Pulmonary artery endothelial cell (primary cell): ENCODE measurements around the gene CADM3. TPM values are rescaled to one million over a fixed set of nuclear protein-coding genes. Genes with fewer than 3 reads are reported as not detected.

Experiments used
- DNase-seq: peaks from one replicate; pipeline ENCODE4 v3.0.0-alpha.2; 2011; ENCODE audit warnings: low read depth, low spot score
- total RNA-seq: library from RNA; depleted of rRNA; stranded (reverse); fragments of >200 nt; gene quantifications from 2 replicates; pipeline ENCODE4 v1.2.3, GENCODE V29; 2014

Gene CADM3
- total RNA-seq, 1 donor from 2014 or later: 29.6 TPM

DNA sequence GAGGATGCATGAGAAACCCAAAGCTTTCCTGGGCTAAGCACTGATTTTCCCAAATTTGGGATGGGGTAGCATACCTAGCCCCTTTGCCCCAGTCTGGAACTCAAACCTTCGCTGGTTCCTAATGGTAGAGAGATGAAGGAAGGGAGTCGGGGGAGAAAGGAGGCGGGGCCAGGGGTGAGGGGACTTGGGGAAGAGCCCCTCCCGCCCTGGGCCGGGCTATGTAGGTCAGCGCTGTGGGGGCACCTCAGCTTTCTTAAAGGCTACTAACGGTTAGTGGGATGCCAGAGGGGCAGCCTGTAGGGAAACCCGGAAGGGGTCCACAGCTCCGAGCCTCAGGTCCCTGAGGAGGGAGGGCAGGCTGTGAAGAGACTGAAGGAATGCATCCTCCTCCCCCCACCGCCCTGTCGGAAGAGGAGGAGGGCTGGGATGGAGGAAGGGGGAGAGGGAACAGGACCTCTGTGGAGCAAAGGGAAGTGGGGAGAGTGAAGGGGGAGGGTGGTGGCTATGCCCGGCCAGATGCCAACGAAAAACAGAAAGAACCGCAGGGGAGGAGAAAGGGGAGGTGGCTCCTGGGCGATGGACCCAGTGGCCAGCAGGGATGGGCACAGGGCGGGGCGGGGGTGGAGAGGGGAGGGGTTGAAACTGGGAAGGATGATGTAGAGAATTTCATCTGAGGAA, 1.3 kb downstream of the CADM3 start:
- DNase-seq: no peak

DNA sequence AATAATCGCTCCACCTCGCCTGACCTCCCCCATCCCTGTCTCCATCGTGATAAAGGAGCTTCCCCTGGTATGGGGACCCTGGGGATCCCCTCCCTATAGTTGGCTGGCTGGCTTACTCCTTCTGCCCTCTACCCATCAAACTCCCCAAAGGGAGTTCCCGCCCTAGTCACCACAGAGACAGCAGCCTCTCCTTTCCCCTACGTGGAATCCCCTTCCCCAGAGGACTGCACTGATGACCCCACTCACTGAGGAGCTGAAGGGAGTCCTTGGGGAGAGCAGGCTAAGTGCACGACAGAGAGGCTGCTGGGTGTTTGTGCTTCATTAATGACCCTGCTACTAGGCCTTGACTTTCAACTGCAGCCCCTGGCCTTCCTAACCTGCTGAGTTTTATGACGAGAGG, 1.9 kb downstream of the CADM3 start:
- DNase-seq: no peak

DNA sequence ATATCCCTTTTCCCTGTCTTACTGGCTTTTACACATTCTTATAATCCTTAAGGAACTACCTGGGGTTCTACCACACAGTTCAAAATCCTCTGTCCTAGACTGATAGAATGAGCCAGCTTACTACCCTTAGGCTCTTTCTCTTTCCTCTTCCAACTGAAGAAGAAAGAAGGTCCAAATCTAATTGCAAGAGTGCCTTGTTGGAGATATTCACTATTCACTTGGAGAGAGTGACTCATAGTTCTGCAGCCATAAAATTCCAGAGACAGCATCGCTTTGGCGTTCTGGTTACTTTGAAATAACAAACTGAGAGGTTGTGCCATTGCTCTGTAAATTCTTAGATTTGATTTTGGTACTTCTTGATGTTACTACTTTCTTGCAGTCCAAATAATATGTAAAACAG, 4.2 kb downstream of the CADM3 start:
- DNase-seq: no peak

- DNase-seq: peak; percentile 53
These were observed 6.0 kb downstream of the CADM3 start for GRCh38 chr1:159177272-159177907.

- DNase-seq: no peak
These were observed 8.5 kb downstream of the CADM3 start for GRCh38 chr1:159179906-159180305.

DNA sequence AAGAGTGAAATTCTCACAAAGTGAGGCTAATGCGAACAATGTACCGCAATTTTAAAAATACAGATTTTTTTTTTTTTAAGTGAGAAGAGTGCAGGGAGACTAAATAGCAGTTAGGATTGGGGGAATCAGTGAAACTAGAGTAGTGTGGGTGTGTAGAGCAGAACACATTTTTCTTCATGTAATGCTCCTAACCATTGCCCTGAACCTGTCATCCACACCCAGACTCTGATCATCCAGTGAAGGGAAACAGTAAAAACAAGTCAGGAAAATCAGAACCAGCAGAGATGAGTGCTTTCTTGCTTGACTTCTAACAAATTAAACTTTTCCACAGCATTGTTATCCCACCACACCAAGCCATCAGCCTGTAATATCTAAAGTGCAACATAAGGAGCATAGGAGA, 9.1 kb downstream of the CADM3 start:
- no peak for DNase-seq

DNA sequence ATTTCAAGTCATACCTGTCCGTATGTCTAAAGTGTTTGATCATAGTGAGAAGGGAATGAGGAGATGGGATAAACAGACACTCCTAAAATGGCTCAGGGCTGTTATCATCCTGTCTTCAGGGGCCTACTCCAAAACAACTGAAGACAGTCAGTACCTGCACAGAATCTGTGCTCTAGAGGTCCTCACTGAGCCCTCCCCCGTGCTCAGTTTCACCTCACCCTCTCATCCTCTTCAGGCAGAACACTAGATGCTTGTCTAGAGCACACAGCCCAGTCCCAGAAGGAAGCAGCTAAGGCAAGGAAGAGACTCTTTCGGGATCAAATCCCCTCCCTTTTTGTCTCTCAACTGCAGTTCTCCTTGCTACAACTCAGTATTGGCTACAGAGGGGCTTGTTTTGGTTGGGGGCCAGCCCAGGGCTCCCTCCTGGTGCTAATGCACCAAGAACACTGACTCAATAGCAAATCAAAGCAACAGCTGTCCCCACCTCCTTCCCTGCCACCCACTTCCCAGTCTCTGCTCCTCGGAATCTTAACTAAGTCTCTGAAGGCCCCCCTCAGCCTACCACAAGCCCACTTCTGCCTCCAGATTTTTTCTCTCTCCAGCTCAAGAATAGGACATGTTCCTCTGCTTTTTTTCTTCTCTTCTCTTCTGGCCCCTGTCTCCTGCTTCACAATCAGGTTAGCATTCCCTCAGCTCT, 10.1 kb downstream of the CADM3 start:
- DNase-seq: no peak

DNA sequence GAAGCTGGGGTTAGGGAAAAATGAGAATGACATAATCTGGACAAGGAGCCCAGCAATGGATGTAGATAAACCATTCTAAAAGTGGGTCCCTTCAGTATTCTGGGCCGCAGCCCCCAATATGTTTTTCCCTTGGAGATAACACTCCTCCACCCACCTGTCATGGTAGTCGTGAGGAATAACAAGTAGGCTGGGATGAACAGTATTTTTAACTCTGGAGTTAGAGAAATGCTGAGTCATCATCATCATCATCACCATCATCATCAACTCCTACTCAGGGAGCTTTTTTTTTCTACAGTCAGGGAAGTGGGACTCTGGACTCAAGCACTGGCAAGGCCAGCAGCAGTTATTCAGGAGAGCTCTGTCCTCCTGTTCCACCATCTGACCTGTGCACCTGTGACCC, 12.8 kb downstream of the CADM3 start:
- DNase-seq: no peak

GRCh38 chr1:159185121-159185520, 13.7 kb downstream of the CADM3 start:
- DNase-seq: no peak

DNA sequence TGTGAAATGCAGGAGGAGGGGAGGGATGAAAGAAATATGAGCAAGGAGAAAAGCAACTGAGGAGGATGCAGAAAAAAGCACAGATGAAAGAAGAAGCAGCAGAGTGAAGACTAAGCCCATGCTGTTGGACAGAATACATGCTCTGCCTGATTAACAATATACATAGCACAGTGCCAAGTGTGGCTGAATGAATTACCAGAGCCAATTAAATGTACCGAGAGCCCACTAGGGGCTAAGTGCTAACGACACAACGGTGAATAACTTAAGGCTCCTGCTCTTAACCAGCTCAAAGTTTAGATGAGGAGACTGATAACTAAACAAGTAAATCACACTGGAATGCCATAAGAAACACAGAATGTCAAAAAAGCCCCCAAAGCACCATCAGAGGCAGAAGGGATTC, 15.6 kb downstream of the CADM3 start:
- DNase-seq: no peak

DNA sequence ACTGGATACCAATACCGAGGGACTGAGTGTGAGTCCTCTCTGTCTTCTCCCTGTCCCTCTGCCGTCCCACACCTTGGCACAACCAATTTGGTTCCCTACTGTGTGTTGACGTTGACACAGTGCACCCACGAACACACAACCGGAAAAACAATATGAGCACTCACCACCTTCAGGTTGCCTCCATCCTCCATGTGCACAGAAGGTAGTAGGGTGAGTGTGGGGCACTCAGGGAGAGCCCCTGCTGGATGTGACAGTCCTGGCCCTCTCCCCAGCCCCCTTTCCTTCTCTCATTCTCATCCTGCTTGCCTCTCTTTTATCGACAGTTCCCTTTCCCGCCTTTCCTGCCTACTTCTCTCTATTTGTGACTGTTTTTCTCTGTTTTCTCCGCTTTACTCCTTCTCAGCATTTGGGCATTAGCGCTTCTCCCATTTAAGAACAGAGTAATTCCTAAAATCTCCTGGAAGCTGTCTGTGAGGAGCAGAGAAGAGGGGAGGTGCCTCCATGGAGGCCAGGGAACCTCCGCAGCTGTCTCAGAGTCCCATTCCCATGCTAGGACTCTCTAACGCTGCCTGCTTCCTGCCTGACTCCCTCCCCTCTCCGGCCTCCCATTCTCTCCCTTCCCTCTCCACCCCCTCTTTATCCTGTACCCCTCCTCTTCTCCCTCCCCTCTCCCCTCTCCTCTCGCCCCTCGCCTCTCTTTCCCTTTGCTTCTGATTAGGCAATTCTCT, 16.4 kb downstream of the CADM3 start:
- DNase-seq: no peak

GRCh38 chr1:159188375-159188788, 17.0 kb downstream of the CADM3 start:
- no peak for DNase-seq

DNA sequence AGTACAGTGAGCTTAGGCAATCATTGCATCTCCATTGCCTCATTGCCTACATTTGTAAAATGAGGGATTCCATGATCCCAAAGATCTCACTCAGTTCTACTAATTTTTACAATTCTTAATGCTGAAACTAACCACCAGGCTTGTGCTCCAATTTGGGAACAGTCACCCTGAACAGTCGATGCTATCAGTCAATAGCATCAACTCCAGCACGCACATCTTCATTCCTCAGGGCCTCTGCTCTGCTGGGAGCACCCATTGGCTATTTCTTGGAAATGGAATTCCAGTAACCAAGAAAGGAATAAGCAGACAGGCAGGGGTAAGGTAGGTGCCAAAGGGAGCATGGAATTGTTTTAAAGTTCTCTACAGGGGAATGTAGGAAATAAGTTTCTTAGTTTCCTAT, 19.0 kb downstream of the CADM3 start:
- DNase-seq: no peak

DNA sequence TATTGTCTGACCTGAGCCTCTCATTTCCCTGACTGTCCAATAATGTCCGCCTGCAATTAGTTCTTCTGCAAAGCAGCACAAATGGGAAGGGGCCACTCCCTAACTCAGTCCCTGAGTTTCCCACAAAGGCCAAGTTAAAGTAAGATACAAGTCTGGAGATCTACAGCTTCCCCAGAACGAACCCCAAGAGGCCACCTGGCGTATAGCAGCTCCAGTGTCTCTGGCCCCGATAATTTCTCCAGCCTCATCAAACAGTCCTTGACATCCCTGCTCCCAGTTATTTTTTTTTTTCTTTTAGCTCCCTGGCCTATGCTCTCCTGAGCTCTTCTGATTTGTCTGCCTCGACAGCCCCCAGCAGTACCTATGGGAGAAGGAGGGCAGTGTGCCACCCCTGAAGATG, 25.1 kb downstream of the CADM3 start:
- no peak for DNase-seq

DNA sequence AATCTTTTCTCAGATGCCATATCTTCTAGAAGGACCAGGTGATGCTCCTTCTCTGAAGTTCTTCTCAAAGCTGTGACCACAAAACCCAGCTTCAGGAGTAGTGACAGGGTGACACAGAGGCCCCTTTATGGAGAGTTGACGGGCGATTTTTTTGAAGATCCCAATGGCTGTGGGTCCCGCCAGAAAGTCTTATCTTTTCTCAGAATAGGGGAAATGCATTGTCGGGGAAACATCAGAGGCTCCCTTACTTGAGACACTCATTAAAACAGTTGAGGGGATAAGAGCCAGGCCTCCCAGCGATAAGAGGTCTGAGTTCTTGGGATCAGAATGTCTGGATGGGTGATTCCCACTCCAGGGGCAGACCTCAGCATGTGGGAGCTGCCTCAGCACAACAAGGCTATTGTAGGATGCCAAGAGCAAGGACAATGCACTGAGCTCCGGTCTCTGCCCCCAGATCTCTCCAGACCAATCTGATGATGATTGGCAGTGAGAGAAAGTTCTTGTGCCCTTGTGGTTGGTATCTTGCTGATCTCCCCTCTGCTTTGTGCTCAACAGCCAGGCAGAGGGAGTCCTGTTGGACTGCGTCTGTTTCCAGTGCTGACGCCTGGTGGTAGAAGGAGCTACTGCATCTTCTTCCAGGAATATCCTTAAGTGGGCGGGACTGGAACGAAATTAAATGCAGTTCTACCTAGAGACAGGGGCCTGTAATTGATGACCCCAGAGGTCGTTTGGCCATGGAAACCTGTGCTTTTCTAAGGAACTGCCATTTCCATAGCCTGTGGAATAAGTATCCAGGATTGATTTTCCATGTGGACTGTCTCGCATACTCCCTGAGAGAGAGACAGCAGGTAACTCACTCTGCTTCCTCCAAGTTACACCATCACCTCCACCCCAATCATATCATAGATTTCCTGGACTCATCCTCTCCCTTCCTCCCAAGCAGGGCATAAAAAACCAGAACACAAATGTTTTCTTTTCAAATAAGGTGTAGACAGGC, 26.4 kb downstream of the CADM3 start:
- DNase-seq: peak; percentile 32

DNA sequence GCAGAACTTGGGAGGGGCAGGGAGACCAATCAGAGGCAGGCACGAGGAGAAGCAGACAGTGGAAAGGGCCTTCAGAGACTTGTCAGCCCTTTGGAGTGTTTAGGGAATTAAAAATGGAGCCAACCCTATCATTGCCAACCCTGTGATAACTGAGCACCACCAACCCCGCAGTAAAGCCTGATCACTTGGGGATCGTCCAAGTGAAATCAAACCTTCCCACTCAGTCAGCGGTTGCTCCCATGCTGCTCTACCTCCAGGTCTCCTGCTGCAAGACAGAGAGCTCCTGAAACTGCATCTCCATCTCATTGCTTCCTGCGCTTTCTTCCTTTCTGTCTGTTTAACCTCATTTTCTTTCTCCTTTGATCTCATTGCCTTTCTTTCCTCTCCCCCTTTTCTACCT, 28.5 kb downstream of the CADM3 start:
- no peak for DNase-seq

GRCh38 chr1:159200769-159201168, 29.4 kb downstream of the CADM3 start:
- DNase-seq: no peak

- DNase-seq: no peak
These were observed 30.2 kb downstream of the CADM3 start for GRCh38 chr1:159201642-159202041.

GRCh38 chr1:159203610-159204009, 32.2 kb downstream of the CADM3 start:
- no peak for DNase-seq

DNA sequence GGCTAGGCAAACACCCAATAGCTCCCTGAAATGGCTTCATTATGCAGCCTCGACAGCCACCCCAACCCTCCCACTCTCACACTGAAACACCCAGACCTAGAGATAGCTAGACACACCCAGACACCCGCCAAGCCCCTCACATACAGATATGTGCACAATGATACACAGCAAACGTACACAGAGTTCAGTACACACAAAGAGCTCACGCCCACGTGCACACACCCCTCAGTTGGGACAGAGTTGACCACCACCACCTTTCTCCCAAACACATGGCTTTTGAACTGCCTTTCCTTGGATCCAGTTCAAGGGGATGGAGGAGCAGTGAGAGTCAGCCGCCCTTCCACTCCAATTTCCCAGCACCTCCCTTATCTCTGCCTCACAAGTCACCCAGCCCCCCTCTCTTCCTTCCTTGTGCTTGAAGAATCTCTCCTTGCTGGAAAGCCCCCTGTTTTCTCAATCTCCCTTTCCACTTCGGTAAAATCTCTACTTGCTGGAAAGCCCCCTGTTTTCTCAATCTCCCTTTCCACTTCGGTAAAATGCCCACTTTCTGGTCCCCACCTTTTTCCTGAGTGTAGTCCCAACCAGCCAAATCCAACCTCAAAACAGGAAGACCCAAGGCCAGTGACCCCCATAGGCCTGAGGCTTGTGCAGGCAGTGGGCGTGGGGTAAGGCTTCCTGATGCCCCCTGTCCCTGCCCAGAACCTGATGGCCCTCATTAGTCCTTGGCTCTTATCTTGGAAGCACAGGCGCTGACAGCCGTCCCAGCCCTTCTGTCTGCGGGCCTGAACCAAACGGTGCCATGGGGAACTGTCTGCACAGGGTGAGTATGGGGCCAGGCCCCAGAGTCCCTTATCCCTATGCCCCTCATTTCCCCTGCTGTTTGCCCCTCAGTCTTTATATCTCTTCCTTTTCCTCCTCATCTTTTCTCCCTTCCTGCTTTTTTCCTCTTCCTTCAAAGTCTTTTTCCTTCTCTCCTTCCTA, 33.0 kb downstream of the CADM3 start, which contains the start of gene ACKR1:
ACKR1 (plus strand) TSS at position 715 of the 981 bp plus-strand sequence; CDS start at position 800, 85 bp downstream.
- no peak for DNase-seq
